C1 segment of cervical spinal cord (tissue), 14 donors: ENCODE results near the gene ANGPT4.

ENCODE experiments used
- DNase-seq, 14 donors: peaks; one replicate each; lab custom pipeline; 2025; lab: John Stamatoyannopoulos, UW

ANGPT4 gene

GRCh38 chr20:826695-827323, 89.3 kb downstream of the ANGPT4 start:
- DNase-seq, result no peak

- no peak for DNase-seq
Measured at GRCh38 chr20:825710-826421, 90.3 kb downstream of the ANGPT4 start.

GRCh38 chr20:824916-825315, 91.2 kb downstream of the ANGPT4 start:
- no peak for DNase-seq

GRCh38 chr20:824490-824889, 91.6 kb downstream of the ANGPT4 start:
- no peak for DNase-seq

- DNase-seq, result no peak
Measured at GRCh38 chr20:823574-823902, 92.6 kb downstream of the ANGPT4 start.

- DNase-seq, result no peak
Measured at GRCh38 chr20:822651-823573, 93.2 kb downstream of the ANGPT4 start.

- no peak for DNase-seq
Measured at GRCh38 chr20:821731-822065, 94.4 kb downstream of the ANGPT4 start.

GRCh38 chr20:821046-821730, 94.9 kb downstream of the ANGPT4 start:
- no peak for DNase-seq

GRCh38 chr20:820323-820953, 95.7 kb downstream of the ANGPT4 start:
- no peak for DNase-seq
